HepG2 (cell line): ENCODE results near the gene SCUBE1. TPM values are rescaled to one million over a fixed set of nuclear protein-coding genes. Genes with fewer than 3 reads are reported as not detected.

Experiments used
- ARID3A ChIP-seq: IDR thresholded peaks from 2 replicates; pipeline ENCODE4 v1.6.1; 2012; ENCODE audit warnings: low read depth, low read length, improper control_type of control experiment
- CENPT ChIP-seq: sonication (generic); formaldehyde crosslinking; IDR thresholded peaks from 2 replicates; pipeline ENCODE4 v1.8.0; 2022; ENCODE audit warnings: low read depth, mild to moderate bottlenecking, moderate library complexity, missing genetic modification reagents
- DMAP1 ChIP-seq: IDR thresholded peaks from 2 replicates; pipeline ENCODE4 v1.6.1; 2016
- JUND ChIP-seq: sonication (generic); formaldehyde crosslinking; IDR thresholded peaks from 2 replicates; pipeline ENCODE4 v1.8.0; 2022; ENCODE audit warnings: mild to moderate bottlenecking, missing genetic modification reagents
- NONO ChIP-seq, 2 experiments: fragments of 450-650 bp in 1 of 2; sonication (generic) in 1 of 2; formaldehyde crosslinking in 1 of 2; IDR thresholded peaks in 1 of 2; conservative IDR thresholded peaks in 1 of 2; 2 replicates each; pipeline versions ENCODE4 v1.6.1 to v1.8.0; 2017 to 2022; ENCODE audit warnings: mild to moderate bottlenecking in 1 of 2, missing genetic modification reagents in 1 of 2, moderate library complexity in 1 of 2
- PREB ChIP-seq: sonication (generic); formaldehyde crosslinking; IDR thresholded peaks from 2 replicates; pipeline ENCODE4 v1.4.0; 2020; ENCODE audit warnings: missing genetic modification reagents
- RAD21 ChIP-seq: fragments of 450-650 bp; formaldehyde crosslinking; IDR thresholded peaks from 2 replicates; pipeline ENCODE4 v1.5.0; 2020; ENCODE audit warnings: mild to moderate bottlenecking
- SP140L ChIP-seq: sonication (generic); formaldehyde crosslinking; IDR thresholded peaks from 2 replicates; pipeline ENCODE4 v1.4.0; 2020; ENCODE audit warnings: missing genetic modification reagents, borderline replicate concordance
- TFE3 ChIP-seq: IDR thresholded peaks from 2 replicates; pipeline ENCODE4 v1.6.1; 2016
- TGIF2 ChIP-seq: IDR thresholded peaks from 2 replicates; pipeline ENCODE4 v1.6.1; 2016; ENCODE audit warnings: control low read depth, missing compliant biosample characterization
- YEATS2 ChIP-seq: sonication (generic); formaldehyde crosslinking; IDR thresholded peaks from 2 replicates; pipeline ENCODE4 v1.4.0; 2020; ENCODE audit warnings: missing genetic modification reagents, borderline replicate concordance
- ZHX2 ChIP-seq, 2 experiments: sonication (generic) in 1 of 2; formaldehyde crosslinking in 1 of 2; IDR thresholded peaks; 2 replicates each; pipeline versions ENCODE4 v1.6.1 to v1.9.0; 2014 to 2022; ENCODE audit warnings: antibody characterized with exemption in 1 of 2, borderline replicate concordance in 1 of 2, inconsistent platforms in 1 of 2, low read depth in 1 of 2, missing genetic modification reagents in 1 of 2
- ZNF225 ChIP-seq: sonication (generic); formaldehyde crosslinking; IDR thresholded peaks from 2 replicates; pipeline ENCODE4 v1.4.0; 2020; ENCODE audit warnings: mild to moderate bottlenecking, missing genetic modification reagents
- ZNF383 ChIP-seq: sonication (generic); formaldehyde crosslinking; IDR thresholded peaks from 2 replicates; pipeline ENCODE4 v1.4.0; 2020; ENCODE audit warnings: missing genetic modification reagents, mild to moderate bottlenecking, borderline replicate concordance
- ZNF652 ChIP-seq: IDR thresholded peaks from 2 replicates; pipeline ENCODE4 v1.6.1; 2016; ENCODE audit warnings: low read depth, borderline replicate concordance
- ZNF747 ChIP-seq: sonication (generic); formaldehyde crosslinking; IDR thresholded peaks from 2 replicates; pipeline ENCODE4 v1.8.1; 2023; ENCODE audit warnings: missing genetic modification reagents, mild to moderate bottlenecking, borderline replicate concordance
- polyA plus RNA-seq, 8 experiments: library from polyadenylated mRNA; depleted of rRNA in 3 of 8; stranded (reverse) in 7 of 8; unstranded in 1 of 8; fragments of >200 nt; fragmentation: Illumina TruSeq in 4 of 8; extraction: Trizol in 4 of 8; gene quantifications; 2 replicates each; pipeline versions ENCODE4 v1.2.1 to v1.2.3, GENCODE V29; 2011 to 2016; ENCODE audit warnings: low read depth in 4 of 8, missing spikeins in 1 of 8, mixed read lengths in 1 of 8; ENCODE audit not compliant: insufficient read depth in 1 of 8
- total RNA-seq, 5 experiments: library from RNA; depleted of rRNA; stranded (reverse); fragments of >200 nt; fragmentation: Illumina TruSeq; extraction: Trizol; gene quantifications; 2 replicates each; pipeline ENCODE4 v1.2.3, GENCODE V29; 2016; ENCODE audit warnings: low read depth in 1 of 5

SCUBE1 gene
- total and polyA plus RNA-seq, 2 of the 13 experiments (the other 11 are each of a cell fraction or from before 2014, with no cell fraction given) = under 0.01 to 0.05 TPM

GRCh38 chr22:43187171-43188099 is 155.7 kb downstream of the SCUBE1 start (continued):
- TF ChIP-seq ARID3A (no peak), TGIF2 (CRISPR knock-in tag) (no peak), JUND (CRISPR knock-in tag) (no peak), ZNF383 (CRISPR knock-in tag) (no peak), ZHX2 (IDR thresholded peaks at IDR 0.05; ENCODE audit: low read depth) (peak; percentile 57; the same call in 1 of the 2 replicates), ZHX2 (CRISPR knock-in tag; IDR thresholded peaks at IDR 0.05; ENCODE audit: borderline replicate concordance) (no peak), CENPT (CRISPR knock-in tag) (no peak), PREB (CRISPR knock-in tag) (no peak), RAD21 (CRISPR knock-in tag) (peak; percentile 66), TFE3 (peak; percentile 19; the same call in 1 of the 2 replicates), YEATS2 (peak; percentile 88), NONO (IDR thresholded peaks at IDR 0.05) (no peak), NONO (CRISPR knock-in tag; conservative IDR thresholded peaks at IDR 0.05) (peak; percentile 93), SP140L (CRISPR knock-in tag) (no peak), ZNF652 (CRISPR knock-in tag) (no peak), DMAP1 (CRISPR knock-in tag) (peak; percentile 71; the same call in 1 of the 2 replicates), ZNF747 (CRISPR knock-in tag) (0 out of 2 replicates have a peak, but pooled peaks have one; percentile 29), ZNF225 (CRISPR knock-in tag) (no peak)
